Measurements from ENCODE around the gene CD99. TPM values are rescaled to one million over a fixed set of nuclear protein-coding genes. Genes with fewer than 3 reads are reported as not detected.

Gene CD99
- 262 to 274 TPM (median 265 TPM) in 5 replicates for total RNA-seq (2022; extraction: Qiagen RNA extraction)

GRCh38 chrX:2690856-2691542 lies at the start of gene CD99:
Gene CD99, plus strand, starts transcription at chrX:2691295. Its CDS starts 66 bp downstream, at chrX:2691361.

GRCh38 chrX:2751874-2752300 lies 60.8 kb downstream of the CD99 start, which contains the start of gene XG:
Gene XG, plus strand, starts transcription at chrX:2752040. Its CDS starts 235 bp downstream, at chrX:2752275.

Other genes with a start within 250 kb of the CD99 start
- gene DHRSX, start 190.3 kb upstream of the CD99 start, total RNA-seq (2022; extraction: Qiagen RNA extraction), result 39.2 to 47.3 TPM (median 43.7 TPM) in 5 replicates
- 30.2 to 32.7 TPM (median 30.3 TPM) in 5 replicates for gene ZBED1, start 190.3 kb upstream of the CD99 start, total RNA-seq (2022; extraction: Qiagen RNA extraction)
- 0.07 to 0.09 TPM in 2 of 5 replicates, not detected in the others for gene XG, start 60.7 kb downstream of the CD99 start, total RNA-seq (2022; extraction: Qiagen RNA extraction)
- 3.0 to 5.0 TPM (median 4.5 TPM) in 5 replicates for gene GYG2, start 137.6 kb downstream of the CD99 start, total RNA-seq (2022; extraction: Qiagen RNA extraction)
- 12.4 to 15.4 TPM (median 12.6 TPM) in 5 replicates for gene ARSD, start 238.0 kb downstream of the CD99 start, total RNA-seq (2022; extraction: Qiagen RNA extraction)